Measurements from ENCODE around the gene SLC9C2. TPM values are rescaled to one million over a fixed set of nuclear protein-coding genes. Genes with fewer than 3 reads are reported as not detected.
"Not testable (repeated sequence)": the region's sequence is repeated elsewhere in the genome, so short reads cannot be mapped to it uniquely, and the experiment has no call there.

The SLC9C2 gene
- total and polyA plus RNA-seq, 8 donors: 2.6 TPM; not detected in 7

DNA sequence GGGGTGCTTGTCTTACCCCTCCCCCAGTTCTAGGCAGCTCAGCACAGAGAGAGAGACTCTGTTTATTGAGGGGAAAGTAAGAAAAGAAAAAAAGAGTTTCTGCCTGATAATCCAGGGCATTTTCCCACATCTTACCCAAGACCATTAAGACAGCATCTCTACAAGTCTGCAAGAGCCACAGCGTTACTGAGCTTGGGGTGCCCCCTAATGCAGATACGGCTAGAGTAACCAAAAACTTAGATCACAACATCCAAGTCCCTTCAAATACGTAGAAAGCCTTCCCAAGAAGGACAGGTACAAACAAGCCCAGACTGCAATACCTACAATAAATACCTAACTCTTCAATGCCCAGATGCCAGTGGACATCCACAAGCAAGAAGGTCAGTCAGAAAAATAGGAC is 26.0 kb upstream of the SLC9C2 start:
- 82 to 85% (median 84%) methylated on average over 3 of the region's 3 CpGs for WGBS, 5 donors
- intact Hi-C loops (cut with DNase I; ENCODE audit: low total_unique reads): no loop called here
- TF ChIP-seq POLR2AphosphoS5 (IDR thresholded peaks at IDR 0.05): no peak
- no peak for TF ChIP-seq POLR2A (IDR thresholded peaks at IDR 0.05)
- TF ChIP-seq EP300 (IDR thresholded peaks at IDR 0.05): no peak
- TF ChIP-seq, protein P1, sequence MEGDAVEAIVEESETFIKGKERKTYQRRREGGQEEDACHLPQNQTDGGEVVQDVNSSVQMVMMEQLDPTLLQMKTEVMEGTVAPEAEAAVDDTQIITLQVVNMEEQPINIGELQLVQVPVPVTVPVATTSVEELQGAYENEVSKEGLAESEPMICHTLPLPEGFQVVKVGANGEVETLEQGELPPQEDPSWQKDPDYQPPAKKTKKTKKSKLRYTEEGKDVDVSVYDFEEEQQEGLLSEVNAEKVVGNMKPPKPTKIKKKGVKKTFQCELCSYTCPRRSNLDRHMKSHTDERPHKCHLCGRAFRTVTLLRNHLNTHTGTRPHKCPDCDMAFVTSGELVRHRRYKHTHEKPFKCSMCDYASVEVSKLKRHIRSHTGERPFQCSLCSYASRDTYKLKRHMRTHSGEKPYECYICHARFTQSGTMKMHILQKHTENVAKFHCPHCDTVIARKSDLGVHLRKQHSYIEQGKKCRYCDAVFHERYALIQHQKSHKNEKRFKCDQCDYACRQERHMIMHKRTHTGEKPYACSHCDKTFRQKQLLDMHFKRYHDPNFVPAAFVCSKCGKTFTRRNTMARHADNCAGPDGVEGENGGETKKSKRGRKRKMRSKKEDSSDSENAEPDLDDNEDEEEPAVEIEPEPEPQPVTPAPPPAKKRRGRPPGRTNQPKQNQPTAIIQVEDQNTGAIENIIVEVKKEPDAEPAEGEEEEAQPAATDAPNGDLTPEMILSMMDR (IDR thresholded peaks at IDR 0.05): no peak

DNA sequence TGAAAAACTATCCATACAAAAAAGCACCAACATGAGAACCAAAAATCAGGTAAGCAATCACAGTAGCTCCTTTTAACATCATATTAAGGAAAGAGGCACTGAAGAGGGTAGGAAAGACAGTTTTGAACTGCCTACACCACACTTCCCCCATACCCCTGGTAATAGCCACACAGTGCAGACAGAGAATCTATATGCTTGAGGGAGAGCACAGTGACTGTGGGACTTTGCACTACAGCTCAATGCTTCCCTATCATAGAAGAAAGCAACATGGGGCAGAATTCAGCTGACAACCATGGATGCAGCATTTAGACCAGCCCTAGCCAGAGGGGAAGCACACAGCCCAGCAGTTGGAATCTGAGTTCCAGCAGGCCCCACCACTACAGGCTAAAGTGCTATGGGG is 24.4 kb upstream of the SLC9C2 start:
- Histone ChIP-seq H3K4me1 (no peaks in the 10 kb centered on the region), H3K27ac (no peak overlapping the region), H3K27me3 (no peaks in the 10 kb centered on the region), H3K36me3 (no peaks in the 10 kb centered on the region), H3K9me3 (no peaks in the 10 kb centered on the region), H3K4me3 (no peak overlapping the region)
- TF ChIP-seq EP300 (IDR thresholded peaks at IDR 0.05) (no peak), POLR2AphosphoS5 (IDR thresholded peaks at IDR 0.05) (no peak), POLR2A (IDR thresholded peaks at IDR 0.05) (no peak)
- TF ChIP-seq, protein P1 (IDR thresholded peaks at IDR 0.05): no peak
- no peak for DNase-seq
- intact Hi-C loops (cut with DNase I; ENCODE audit: low total_unique reads): no loop called here

More for the DNA sequence above, 26.0 kb upstream of the SLC9C2 start:
- Histone ChIP-seq H3K27me3 (no peaks in the 10 kb centered on the region), H3K9me3 (no peaks in the 10 kb centered on the region), H3K27ac (no peak overlapping the region), H3K4me3 (no peak overlapping the region), H3K4me1 (no peaks in the 10 kb centered on the region), H3K36me3 (no peaks in the 10 kb centered on the region)
- no peak for DNase-seq

DNA sequence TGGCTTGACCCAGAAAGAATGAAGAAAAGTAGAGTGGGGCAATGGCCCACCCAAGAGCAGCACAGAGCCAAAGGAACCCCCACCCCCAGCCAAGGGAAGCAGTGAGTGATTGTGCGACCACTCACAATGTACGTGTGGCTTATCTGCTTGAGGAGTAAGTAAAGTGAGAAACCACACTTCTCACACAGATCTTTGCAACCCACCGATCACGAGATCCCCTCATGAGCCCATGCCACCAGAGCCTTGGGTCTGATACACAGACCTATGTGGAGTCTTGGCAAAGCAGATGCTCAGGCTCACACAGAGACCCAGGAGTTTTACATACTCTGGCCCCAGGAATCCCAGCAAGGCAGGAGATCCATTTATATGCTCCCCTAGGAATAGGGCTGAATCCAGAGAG is 14.0 kb upstream of the SLC9C2 start:
- Histone ChIP-seq H3K4me3 (no peak overlapping the region), H3K36me3 (no peaks in the 10 kb centered on the region), H3K9me3 (peaks cover 5 to 27% (median 19%) of the 10 kb centered on the region in 4 donors), H3K4me1 (no peaks in the 10 kb centered on the region), H3K27me3 (no peaks in the 10 kb centered on the region), H3K27ac (no peak overlapping the region)
- WGBS, 5 donors: 81 to 88% (median 86%) methylated on average over 4 of the region's 4 CpGs
- intact Hi-C loops (cut with DNase I; ENCODE audit: low total_unique reads): no loop called here
- no peak for DNase-seq
- TF ChIP-seq, protein P1 (IDR thresholded peaks at IDR 0.05): no peak
- TF ChIP-seq POLR2A (IDR thresholded peaks at IDR 0.05): no peak
- no peak for TF ChIP-seq EP300 (IDR thresholded peaks at IDR 0.05)
- TF ChIP-seq POLR2AphosphoS5 (IDR thresholded peaks at IDR 0.05): no peak

DNA sequence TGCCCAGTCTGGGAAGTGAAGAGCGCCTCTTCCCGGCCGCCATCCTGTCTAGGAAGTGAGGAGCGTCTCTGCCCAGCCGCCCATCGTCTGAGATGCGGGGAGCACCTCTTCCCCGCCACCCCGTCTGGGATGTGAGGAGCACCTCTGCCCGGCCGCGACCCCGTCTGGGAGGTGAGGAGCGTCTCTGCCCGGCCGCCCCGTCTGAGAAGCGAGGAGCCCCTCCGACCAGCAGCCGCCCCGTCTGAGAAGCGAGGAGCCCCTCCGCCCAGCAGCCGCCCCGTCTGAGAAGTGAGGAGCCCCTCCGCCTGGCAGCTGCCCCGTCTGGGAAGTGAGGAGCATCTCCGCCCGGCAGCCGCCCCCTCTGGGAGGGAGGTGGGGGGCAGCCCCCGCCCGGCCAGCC is 10.2 kb upstream of the SLC9C2 start:
- H3K9me3 ChIP-seq; H3K4me3 ChIP-seq; intact Hi-C loops (cut with DNase I; ENCODE audit: low total_unique reads); H3K27me3 ChIP-seq; DNase-seq; H3K36me3 ChIP-seq; H3K4me1 ChIP-seq; H3K27ac ChIP-seq: not testable (repeated sequence)
- WGBS, 5 donors: 92 to 96% (median 94%) methylated on average over 4 to 32 of the region's 32 CpGs

DNA sequence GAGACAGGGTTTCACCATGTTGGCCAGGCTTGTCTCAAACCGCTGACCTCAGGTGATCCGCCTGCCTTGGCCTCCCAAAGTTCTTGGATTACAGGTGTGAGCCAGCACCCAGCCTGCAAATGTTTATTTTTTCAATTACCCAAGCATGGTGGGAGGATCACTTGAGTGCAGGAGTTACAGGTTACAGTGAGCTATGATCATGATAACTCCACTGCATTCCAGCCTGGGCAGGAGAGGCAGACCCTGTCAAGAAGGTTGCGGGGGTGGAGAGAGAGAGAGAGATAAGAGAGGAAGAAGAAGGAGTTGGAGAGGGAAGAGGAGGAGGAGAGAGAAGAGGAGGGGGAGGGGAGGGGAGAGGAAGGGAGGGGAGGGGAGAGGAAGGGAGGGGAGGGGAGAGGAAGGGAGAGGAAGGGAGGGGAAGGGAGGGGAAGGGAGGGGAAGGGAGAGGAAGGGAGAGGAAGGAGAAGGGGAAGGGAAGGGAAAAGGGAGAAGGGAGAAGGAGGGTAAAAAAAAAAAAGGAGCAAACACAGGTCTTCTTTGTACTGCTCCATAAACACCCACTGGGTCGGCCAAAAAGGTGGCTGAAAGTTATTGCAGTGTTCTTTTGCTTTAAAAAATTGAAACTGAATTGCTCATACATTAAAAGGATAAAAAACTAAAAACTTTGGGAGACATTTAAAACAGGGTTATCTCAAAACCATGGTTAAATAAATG is 5.8 kb upstream of the SLC9C2 start:
- Histone ChIP-seq H3K27me3 (no peaks in the 10 kb centered on the region), H3K4me1 (no peaks in the 10 kb centered on the region), H3K36me3 (no peaks in the 10 kb centered on the region), H3K9me3 (no peaks in the 10 kb centered on the region), H3K4me3 (no peak overlapping the region), H3K27ac (no peak overlapping the region)
- intact Hi-C loops (cut with DNase I; ENCODE audit: low total_unique reads): no loop called here
- DNase-seq: no peak
- TF ChIP-seq, protein P1 (IDR thresholded peaks at IDR 0.05): no peak
- no peak for TF ChIP-seq POLR2AphosphoS5 (IDR thresholded peaks at IDR 0.05)
- TF ChIP-seq EP300 (IDR thresholded peaks at IDR 0.05): no peak
- no peak for TF ChIP-seq POLR2A (IDR thresholded peaks at IDR 0.05)
- WGBS, 5 donors: 72 to 90% (median 81%) methylated on average over 4 of the region's 4 CpGs
